NCI-H2029 treated with DMSO at 0.1 percent for 48 hours (cell line): Measurements from ENCODE around the gene CCDC14.
"Not testable (repeated sequence)": the region's sequence is repeated elsewhere in the genome, so short reads cannot be mapped to it uniquely, and the experiment has no call there.

Source experiments
- DNase-seq: peaks from one replicate; lab custom pipeline; 2025; lab: John Stamatoyannopoulos, UW

Gene CCDC14

GRCh38 chr3:123899300-123899865, 61.6 kb downstream of the CCDC14 start:
- DNase-seq = no peak

GRCh38 chr3:123893012-123893411, 68.0 kb downstream of the CCDC14 start:
- no peak for DNase-seq

GRCh38 chr3:123892195-123892594, 68.8 kb downstream of the CCDC14 start:
- DNase-seq = no peak

- not testable (repeated sequence) for DNase-seq
These were observed 70.0 kb downstream of the CCDC14 start for GRCh38 chr3:123890991-123891390.

- DNase-seq = not testable (repeated sequence)
These were observed 70.9 kb downstream of the CCDC14 start for GRCh38 chr3:123890162-123890561.

GRCh38 chr3:123884993-123885392, 76.0 kb downstream of the CCDC14 start:
- DNase-seq = no peak

GRCh38 chr3:123884203-123884831, 76.7 kb downstream of the CCDC14 start, which contains the start of gene MYLK:
Gene MYLK (minus strand): TSS chr3:123884332. CDS start chr3:123793841, 90,491 bp downstream.
- peak; percentile 76 for DNase-seq

GRCh38 chr3:123883701-123884202, 77.3 kb downstream of the CCDC14 start:
- no peak for DNase-seq

GRCh38 chr3:123883111-123883510, 77.9 kb downstream of the CCDC14 start:
- DNase-seq = no peak

GRCh38 chr3:123881771-123882170, 79.3 kb downstream of the CCDC14 start:
- DNase-seq = no peak

GRCh38 chr3:123880998-123881561, 79.9 kb downstream of the CCDC14 start:
- DNase-seq = no peak

GRCh38 chr3:123878807-123879206, 82.2 kb downstream of the CCDC14 start:
- no peak for DNase-seq

- no peak for DNase-seq
These were observed 83.1 kb downstream of the CCDC14 start for GRCh38 chr3:123877965-123878364.

GRCh38 chr3:123877466-123877865, 83.6 kb downstream of the CCDC14 start:
- no peak for DNase-seq

GRCh38 chr3:123876858-123877257, 84.2 kb downstream of the CCDC14 start:
- DNase-seq = no peak

- no peak for DNase-seq
These were observed 88.4 kb downstream of the CCDC14 start for GRCh38 chr3:123872621-123873020.

- peak; percentile 81 for DNase-seq
These were observed 89.1 kb downstream of the CCDC14 start for GRCh38 chr3:123871946-123872345.

GRCh38 chr3:123870033-123870432, 91.0 kb downstream of the CCDC14 start:
- no peak for DNase-seq

GRCh38 chr3:123869165-123869564, 91.9 kb downstream of the CCDC14 start:
- no peak for DNase-seq

- no peak for DNase-seq
These were observed 96.3 kb downstream of the CCDC14 start for GRCh38 chr3:123864706-123865105.
